Measurements from ENCODE around the gene KCNN3.

GRCh38 chr1:154716614-154717527, 153.2 kb downstream of the KCNN3 start:
- TF ChIP-seq, protein P1, sequence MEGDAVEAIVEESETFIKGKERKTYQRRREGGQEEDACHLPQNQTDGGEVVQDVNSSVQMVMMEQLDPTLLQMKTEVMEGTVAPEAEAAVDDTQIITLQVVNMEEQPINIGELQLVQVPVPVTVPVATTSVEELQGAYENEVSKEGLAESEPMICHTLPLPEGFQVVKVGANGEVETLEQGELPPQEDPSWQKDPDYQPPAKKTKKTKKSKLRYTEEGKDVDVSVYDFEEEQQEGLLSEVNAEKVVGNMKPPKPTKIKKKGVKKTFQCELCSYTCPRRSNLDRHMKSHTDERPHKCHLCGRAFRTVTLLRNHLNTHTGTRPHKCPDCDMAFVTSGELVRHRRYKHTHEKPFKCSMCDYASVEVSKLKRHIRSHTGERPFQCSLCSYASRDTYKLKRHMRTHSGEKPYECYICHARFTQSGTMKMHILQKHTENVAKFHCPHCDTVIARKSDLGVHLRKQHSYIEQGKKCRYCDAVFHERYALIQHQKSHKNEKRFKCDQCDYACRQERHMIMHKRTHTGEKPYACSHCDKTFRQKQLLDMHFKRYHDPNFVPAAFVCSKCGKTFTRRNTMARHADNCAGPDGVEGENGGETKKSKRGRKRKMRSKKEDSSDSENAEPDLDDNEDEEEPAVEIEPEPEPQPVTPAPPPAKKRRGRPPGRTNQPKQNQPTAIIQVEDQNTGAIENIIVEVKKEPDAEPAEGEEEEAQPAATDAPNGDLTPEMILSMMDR (IDR thresholded peaks at IDR 0.05; ENCODE audit: poor library complexity, severe bottlenecking): no peak
- TF ChIP-seq POLR2AphosphoS5 (IDR thresholded peaks at IDR 0.05) (no peak), EZH2 (IDR thresholded peaks at IDR 0.05; ENCODE audit: borderline replicate concordance, insufficient read depth, low read length, poor library complexity, severe bottlenecking) (no peak), RAD21 (conservative IDR thresholded peaks at IDR 0.05) (no peak), SMC3 (conservative IDR thresholded peaks at IDR 0.05; ENCODE audit: poor library complexity) (no peak)
